ENCODE data around the gene SAMD9L.

Gene SAMD9L

DNA sequence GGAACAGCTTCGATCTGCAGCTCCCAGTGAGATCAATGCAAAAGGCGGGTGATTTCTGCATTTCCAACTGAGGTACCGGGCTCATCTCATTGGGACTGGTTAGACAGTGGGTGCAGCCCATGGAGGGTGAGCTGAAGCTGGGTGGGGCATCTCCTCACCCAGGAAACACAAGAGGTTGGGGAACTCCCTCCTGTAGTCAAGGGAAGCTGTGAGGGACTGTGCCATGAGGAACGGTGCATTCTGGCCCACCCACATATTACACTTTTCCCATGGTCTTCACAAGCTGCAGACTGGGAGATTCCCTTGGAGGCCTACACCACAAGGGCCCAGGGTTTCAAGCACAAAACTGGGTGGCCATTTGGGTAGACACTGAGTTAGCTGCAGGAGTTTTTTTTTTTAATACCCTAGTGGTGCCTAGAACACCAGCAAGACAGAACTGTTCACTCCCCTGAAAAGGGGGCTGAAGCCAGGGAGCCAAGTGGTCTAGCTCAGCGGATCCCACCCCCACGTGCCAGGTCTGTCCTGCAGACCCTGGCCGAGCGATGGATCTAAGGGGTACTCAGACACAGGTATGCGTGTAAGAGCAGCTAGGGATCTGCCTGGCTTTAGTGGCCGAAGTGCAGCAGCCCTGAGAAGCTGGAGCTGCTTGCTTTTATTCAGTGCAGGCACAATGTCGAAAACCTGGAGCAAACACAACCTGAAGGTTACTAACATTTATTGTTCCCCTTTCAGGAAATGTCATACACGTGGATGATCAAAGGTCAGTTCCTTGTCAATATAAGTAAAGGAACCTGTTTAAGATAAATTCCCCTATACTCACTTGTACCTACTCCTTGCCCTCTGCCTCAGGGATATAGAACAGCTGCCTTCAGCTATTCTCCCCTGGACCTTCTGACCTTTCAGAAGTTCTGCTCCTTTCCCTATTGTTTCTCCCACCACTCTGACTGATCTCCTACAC, 27.3 kb downstream of the SAMD9L start:
- no peak overlapping the region for H2AFZ ChIP-seq (ENCODE audit: low read depth, low read length)
- H3K36me3 ChIP-seq (replicated peaks; ENCODE audit: low read depth, low read length), result no peaks in the 10 kb centered on the region
- H3K27ac ChIP-seq (ENCODE audit: low read length), result no peak overlapping the region
- H3K9me3 ChIP-seq (ENCODE audit: insufficient read depth, low read length), result no peaks in the 10 kb centered on the region
- no peak for TF ChIP-seq EZH2phosphoT487 (IDR thresholded peaks at IDR 0.05; ENCODE audit: low read depth)
- TF ChIP-seq, protein P1, sequence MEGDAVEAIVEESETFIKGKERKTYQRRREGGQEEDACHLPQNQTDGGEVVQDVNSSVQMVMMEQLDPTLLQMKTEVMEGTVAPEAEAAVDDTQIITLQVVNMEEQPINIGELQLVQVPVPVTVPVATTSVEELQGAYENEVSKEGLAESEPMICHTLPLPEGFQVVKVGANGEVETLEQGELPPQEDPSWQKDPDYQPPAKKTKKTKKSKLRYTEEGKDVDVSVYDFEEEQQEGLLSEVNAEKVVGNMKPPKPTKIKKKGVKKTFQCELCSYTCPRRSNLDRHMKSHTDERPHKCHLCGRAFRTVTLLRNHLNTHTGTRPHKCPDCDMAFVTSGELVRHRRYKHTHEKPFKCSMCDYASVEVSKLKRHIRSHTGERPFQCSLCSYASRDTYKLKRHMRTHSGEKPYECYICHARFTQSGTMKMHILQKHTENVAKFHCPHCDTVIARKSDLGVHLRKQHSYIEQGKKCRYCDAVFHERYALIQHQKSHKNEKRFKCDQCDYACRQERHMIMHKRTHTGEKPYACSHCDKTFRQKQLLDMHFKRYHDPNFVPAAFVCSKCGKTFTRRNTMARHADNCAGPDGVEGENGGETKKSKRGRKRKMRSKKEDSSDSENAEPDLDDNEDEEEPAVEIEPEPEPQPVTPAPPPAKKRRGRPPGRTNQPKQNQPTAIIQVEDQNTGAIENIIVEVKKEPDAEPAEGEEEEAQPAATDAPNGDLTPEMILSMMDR (IDR thresholded peaks at IDR 0.05; ENCODE audit: low read depth, low read length), result no peak
- 0 out of 2 replicates have a peak, but pooled peaks cover 3% of the 10 kb centered on the region for H3K79me2 ChIP-seq (ENCODE audit: low read length)
- H3K4me3 ChIP-seq (ENCODE audit: low read length), result no peak overlapping the region
- peaks cover 18% of the 10 kb centered on the region for H3K4me1 ChIP-seq (ENCODE audit: low read length)
- no peaks in the 10 kb centered on the region for H3K27me3 ChIP-seq (ENCODE audit: low read depth, low read length)
- no peak overlapping the region for H3K9ac ChIP-seq (ENCODE audit: low read length)
- H3K4me2 ChIP-seq (ENCODE audit: low read length), result no peak overlapping the region
- no peaks in the 10 kb centered on the region for H4K20me1 ChIP-seq (ENCODE audit: insufficient read depth, low read length)

GRCh38 chr7:93119191-93119905, 28.8 kb downstream of the SAMD9L start:
- H3K4me3 ChIP-seq (ENCODE audit: low read length), result no peak overlapping the region
- no peaks in the 10 kb centered on the region for H3K27me3 ChIP-seq (ENCODE audit: low read depth, low read length)
- 0 out of 2 replicates have a peak, but pooled peaks cover 3% of the 10 kb centered on the region for H3K79me2 ChIP-seq (ENCODE audit: low read length)
- H3K9me3 ChIP-seq (ENCODE audit: insufficient read depth, low read length), result no peaks in the 10 kb centered on the region
- H3K36me3 ChIP-seq (replicated peaks; ENCODE audit: low read depth, low read length), result peaks cover 4% of the 10 kb centered on the region
- H3K27ac ChIP-seq (ENCODE audit: low read length), result no peak overlapping the region
- H2AFZ ChIP-seq (ENCODE audit: low read depth, low read length), result no peak overlapping the region
- peaks cover 18% of the 10 kb centered on the region for H3K4me1 ChIP-seq (ENCODE audit: low read length)
- no peak overlapping the region for H3K9ac ChIP-seq (ENCODE audit: low read length)
- no peaks in the 10 kb centered on the region for H4K20me1 ChIP-seq (ENCODE audit: insufficient read depth, low read length)
- TF ChIP-seq, protein P1 (IDR thresholded peaks at IDR 0.05; ENCODE audit: low read depth, low read length), result no peak
- TF ChIP-seq EZH2phosphoT487 (IDR thresholded peaks at IDR 0.05; ENCODE audit: low read depth), result no peak
- no peak overlapping the region for H3K4me2 ChIP-seq (ENCODE audit: low read length)

GRCh38 chr7:93117852-93118530, 30.2 kb downstream of the SAMD9L start, which contains the start of gene SAMD9:
TSS of gene SAMD9 (minus strand) at chr7:93117979. CDS start at chr7:93106097, 11,882 bp downstream.
- H2AFZ ChIP-seq (ENCODE audit: low read depth, low read length), result peak within 1 kb of the TSS; percentile 70

More at GRCh38 chr7:93117852-93118530, 30.2 kb downstream of the SAMD9L start, which contains the start of gene SAMD9:
- H3K4me2 ChIP-seq (ENCODE audit: low read length), result peak within 1 kb of the TSS; percentile 68
- peaks cover 4% of the 10 kb centered on the region for H3K36me3 ChIP-seq (replicated peaks; ENCODE audit: low read depth, low read length)
- H3K9me3 ChIP-seq (ENCODE audit: insufficient read depth, low read length), result no peaks in the 10 kb centered on the region
- H3K79me2 ChIP-seq (ENCODE audit: low read length), result 0 out of 2 replicates have a peak, but pooled peaks cover 3% of the 10 kb centered on the region
- peak within 1 kb of the TSS; percentile 48 for H3K27ac ChIP-seq (ENCODE audit: low read length)
- TF ChIP-seq EZH2phosphoT487 (IDR thresholded peaks at IDR 0.05; ENCODE audit: low read depth), result no peak
- TF ChIP-seq, protein P1 (IDR thresholded peaks at IDR 0.05; ENCODE audit: low read depth, low read length), result no peak
- peak within 1 kb of the TSS; percentile 41 for H3K9ac ChIP-seq (ENCODE audit: low read length)
- no peaks in the 10 kb centered on the region for H4K20me1 ChIP-seq (ENCODE audit: insufficient read depth, low read length)
- peak within 1 kb of the TSS; percentile 68 for H3K4me3 ChIP-seq (ENCODE audit: low read length)
- no peaks in the 10 kb centered on the region for H3K27me3 ChIP-seq (ENCODE audit: low read depth, low read length)
- H3K4me1 ChIP-seq (ENCODE audit: low read length), result peaks cover 18% of the 10 kb centered on the region
